NCI-H526 treated with DMSO at 0.1 percent for 48 hours (cell line): ENCODE data around the gene SLC30A3.

Source experiments
- DNase-seq: peaks from one replicate; lab custom pipeline; 2025; lab: John Stamatoyannopoulos, UW

SLC30A3 gene

GRCh38 chr2:27225526-27225925 is 37.3 kb downstream of the SLC30A3 start:
- DNase-seq = no peak

- no peak for DNase-seq
Measured at GRCh38 chr2:27223416-27223815, 39.4 kb downstream of the SLC30A3 start.

- no peak for DNase-seq
Measured at GRCh38 chr2:27222407-27222806, 40.4 kb downstream of the SLC30A3 start.

- no peak for DNase-seq
Measured at GRCh38 chr2:27221166-27221565, 41.7 kb downstream of the SLC30A3 start.

GRCh38 chr2:27220091-27220490 is 42.8 kb downstream of the SLC30A3 start:
- DNase-seq = no peak

- no peak for DNase-seq
Measured at GRCh38 chr2:27219091-27219490, 43.8 kb downstream of the SLC30A3 start.

GRCh38 chr2:27218614-27219013 is 44.2 kb downstream of the SLC30A3 start:
- no peak for DNase-seq

GRCh38 chr2:27217173-27218121 is 45.4 kb downstream of the SLC30A3 start, which contains the start of gene CAD:
TSS of gene CAD (plus strand) at chr2:27217369. CDS start at chr2:27217552, 183 bp downstream.
- peak; percentile 81 for DNase-seq

- no peak for DNase-seq
Measured at GRCh38 chr2:27216416-27217137, 46.3 kb downstream of the SLC30A3 start.

GRCh38 chr2:27214941-27215340 is 47.9 kb downstream of the SLC30A3 start:
- no peak for DNase-seq

GRCh38 chr2:27212626-27213471 is 50.0 kb downstream of the SLC30A3 start:
- peak; percentile 48 for DNase-seq

- DNase-seq = peak; percentile 74
Measured at GRCh38 chr2:27211943-27212625, 50.8 kb downstream of the SLC30A3 start, which contains the start of the genes ATRAID and SLC5A6. TSS of gene ATRAID (plus strand) at chr2:27212041. CDS start at chr2:27212369, 328 bp downstream. TSS of gene SLC5A6 (minus strand) at chr2:27212268. CDS start at chr2:27207650, 4,618 bp downstream.

GRCh38 chr2:27211241-27211942 is 51.5 kb downstream of the SLC30A3 start:
- peak; percentile 74 for DNase-seq

- no peak for DNase-seq
Measured at GRCh38 chr2:27209621-27210401, 53.0 kb downstream of the SLC30A3 start.

- no peak for DNase-seq
Measured at GRCh38 chr2:27208486-27209050, 54.3 kb downstream of the SLC30A3 start.

- no peak for DNase-seq
Measured at GRCh38 chr2:27206346-27206745, 56.5 kb downstream of the SLC30A3 start.

GRCh38 chr2:27205206-27205605 is 57.6 kb downstream of the SLC30A3 start:
- no peak for DNase-seq

- no peak for DNase-seq
Measured at GRCh38 chr2:27204566-27204965, 58.3 kb downstream of the SLC30A3 start.

GRCh38 chr2:27203741-27204140 is 59.1 kb downstream of the SLC30A3 start:
- no peak for DNase-seq
